Psoas muscle (tissue), 8 donors: ENCODE results near the gene HOXA9. TPM values are rescaled to one million over a fixed set of nuclear protein-coding genes. Genes with fewer than 3 reads are reported as not detected.

Experiments used
- ATAC-seq, 4 donors: fragments of 200-7000 bp; cut with Tn5 transposase; one replicate each; pipeline ENCODE4 v1.9.1; 2020; ENCODE audit warnings: moderate library complexity in 3 of 4, mild to moderate bottlenecking in 2 of 4
- DNase-seq, 2 donors: peaks; one replicate each; pipeline ENCODE4 v3.0.0-alpha.2; 2020
- H3K27ac ChIP-seq: fragments of 200-600 bp; one replicate; pipeline ENCODE4 v1.8.0; 2022
- H3K27me3 ChIP-seq, 3 donors: fragments of 200-600 bp in 1 of 3; one replicate each; pipeline versions ENCODE4 v1.6.1 to v1.8.0; 2013 to 2022; ENCODE audit warnings: low read length in 2 of 3, mild to moderate bottlenecking in 2 of 3, moderate library complexity in 1 of 3; ENCODE audit not compliant: insufficient read depth in 3 of 3
- H3K36me3 ChIP-seq, 2 donors: fragments of 200-600 bp in 1 of 2; one replicate each; pipeline versions ENCODE4 v1.6.1 to v1.8.0; 2013 to 2022; ENCODE audit warnings: low read depth in 1 of 2, mild to moderate bottlenecking in 1 of 2, moderate library complexity in 1 of 2; ENCODE audit not compliant: insufficient read depth in 1 of 2
- H3K4me1 ChIP-seq: fragments of 200-600 bp; one replicate; pipeline ENCODE4 v1.8.0; 2022
- H3K4me3 ChIP-seq: fragments of 200-600 bp; one replicate; pipeline ENCODE4 v1.8.0; 2022; ENCODE audit warnings: mild to moderate bottlenecking
- H3K9me3 ChIP-seq: fragments of 200-600 bp; one replicate; pipeline ENCODE4 v1.8.0; 2022
- CTCF ChIP-seq: fragments of 200-600 bp; IDR thresholded peaks from one replicate; pipeline ENCODE4 v1.8.0; 2022; ENCODE audit warnings: antibody characterized with exemption
- WGBS, 3 donors: extraction: QIAGEN DNeasy Blood & Tissue Kit; methylation state at CpG; one replicate each; pipeline versions ENCODE4 v1.1.6 to v1.1.7; 2013; 5-methylcytosine and 5-hydroxymethylcytosine counted together
- intact Hi-C, 2 donors: fragments of 100-400 bp; cut with DNase I; formaldehyde crosslinking; loops; one replicate each; pipeline versions ENCODE4 v1.11.0 to v1.14.2; 2022
- polyA plus RNA-seq, 3 donors: library from polyadenylated mRNA; stranded (reverse); fragments of 200-250 nt; gene quantifications; one replicate each; pipeline ENCODE4 v1.2.3, GENCODE V29; 2013
- total RNA-seq, 4 donors: library from RNA; stranded (reverse); fragmentation: NEBNext Ultra II Directional in 2 of 4; extraction: Animal tissue kit (Norgen Biotek cat#: 25700) in 2 of 4; gene quantifications; one replicate each; pipeline versions ENCODE4 v1.2.1 to v1.2.4, GENCODE V29; 2021 to 2023
- donor health status: healthy with polysubstance abuse.
- donor health status: DM: no; HTN: no; CAD: no; lungs with moderate emphysema.
- donor health status: Bipolar disorder and iron deficiency.
- donor health status: healthy.
- donor health status: DM: yes; HTN: yes; CAD: no.
- donor health status: DM: no; HTN: no; CAD: no.
- donor health status: DM: no; HTN: no; CAD: no.
- donor health status: DM: yes; HTN: yes; CAD: no.

HOXA9 gene
- total and polyA plus RNA-seq, 7 donors: 0.81 to 55.9 (median 16.0) TPM; not detected in 1

- peaks cover 40% of the 10 kb centered on the region for H3K4me1 ChIP-seq
- DNase-seq: no peak
- no peak for ATAC-seq
- no peaks in the 10 kb centered on the region for H3K9me3 ChIP-seq
- H3K27ac ChIP-seq: peak overlapping the region; percentile 44
- TF ChIP-seq CTCF: no peak
- H3K4me3 ChIP-seq: peak overlapping the region; percentile 1
- peaks cover 0 to 14% of the 10 kb centered on the region in 2 donors for H3K36me3 ChIP-seq
- no peaks in the 10 kb centered on the region for H3K27me3 ChIP-seq
- 80 to 82% (median 80%) methylated on average over 41 to 42 of the region's 42 CpGs for WGBS, 3 donors
- intact Hi-C loops: no loop called here
These were observed 43.0 kb downstream of the HOXA9 start for GRCh38 chr7:27122077-27122910.

DNA sequence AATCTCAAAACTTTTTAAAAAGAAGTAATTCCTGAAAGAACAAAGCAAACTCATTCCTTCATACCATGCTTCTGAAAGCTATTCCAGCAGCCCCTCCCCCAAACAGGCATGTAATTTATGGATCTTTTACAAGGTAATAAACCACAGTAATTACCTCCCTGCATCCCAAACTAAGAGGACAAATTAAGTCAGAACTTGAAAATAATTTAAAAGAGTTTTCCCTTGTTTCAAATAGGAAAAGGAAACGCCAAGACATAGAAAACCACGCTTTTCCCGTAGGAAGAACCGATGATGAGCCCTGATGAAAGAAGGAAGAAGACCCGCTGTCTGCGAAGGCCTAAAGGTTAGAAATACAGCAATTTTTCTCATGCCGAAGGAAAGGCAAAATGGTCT is 43.7 kb downstream of the HOXA9 start:
- Histone ChIP-seq H3K36me3 (peaks cover 0 to 14% of the 10 kb centered on the region in 2 donors), H3K4me3 (peak overlapping the region; percentile 1), H3K9me3 (no peaks in the 10 kb centered on the region), H3K27ac (no peak overlapping the region), H3K4me1 (peaks cover 34% of the 10 kb centered on the region), H3K27me3 (no peaks in the 10 kb centered on the region)
- intact Hi-C loops: no loop called here
- DNase-seq: no peak
- no peak for TF ChIP-seq CTCF
- ATAC-seq: no peak
- WGBS, 3 donors: 70 to 88% (median 84%) methylated on average over 7 of the region's 7 CpGs

DNA sequence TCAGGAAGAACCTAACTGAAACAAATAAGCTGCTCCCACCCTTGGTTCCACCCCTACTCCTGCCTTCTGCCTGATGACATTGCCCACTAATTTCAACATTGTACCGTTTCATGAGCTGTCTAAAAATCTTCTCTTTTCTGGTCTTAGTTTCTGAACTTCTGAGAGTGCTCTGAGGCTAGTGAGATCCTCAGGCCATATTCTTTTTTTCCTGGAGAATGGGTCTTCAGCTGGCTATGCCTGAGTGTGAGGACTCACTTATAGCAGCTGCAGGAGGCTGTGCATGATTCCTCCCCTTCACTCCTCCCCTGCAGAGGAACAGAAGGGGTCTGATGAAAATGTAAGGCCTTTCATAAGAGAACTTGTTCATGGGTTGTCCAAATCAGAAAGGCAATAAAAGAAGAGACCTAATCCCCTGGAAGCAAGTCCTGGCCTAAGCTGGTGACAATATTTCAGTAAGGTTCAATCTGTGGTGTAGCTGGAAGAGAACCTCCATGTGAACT is 45.9 kb downstream of the HOXA9 start:
- Histone ChIP-seq H3K27me3 (no peaks in the 10 kb centered on the region), H3K9me3 (no peaks in the 10 kb centered on the region), H3K36me3 (peaks cover 0 to 11% of the 10 kb centered on the region in 2 donors), H3K4me1 (peaks cover 19% of the 10 kb centered on the region), H3K4me3 (no peak overlapping the region), H3K27ac (peak overlapping the region; percentile 64)
- ATAC-seq (no peak), DNase-seq (no peak)
- WGBS, 3 donors: 56 to 64% (median 57%) methylated on average over 1 of the region's 1 CpG
- no peak for TF ChIP-seq CTCF
- intact Hi-C loops: no loop called here

- 59 to 72% (median 72%) methylated on average over 3 of the region's 3 CpGs for WGBS, 3 donors
- H3K27ac ChIP-seq: peak overlapping the region; percentile 64
- intact Hi-C loops: no loop called here
- TF ChIP-seq CTCF: no peak
- H3K9me3 ChIP-seq: no peaks in the 10 kb centered on the region
- no peaks in the 10 kb centered on the region for H3K27me3 ChIP-seq
- peaks cover 19% of the 10 kb centered on the region for H3K4me1 ChIP-seq
- ATAC-seq (no peak), DNase-seq (no peak)
- H3K36me3 ChIP-seq: peaks cover 0 to 11% of the 10 kb centered on the region in 2 donors
- H3K4me3 ChIP-seq: peak overlapping the region; percentile 46
These were observed 46.8 kb downstream of the HOXA9 start for GRCh38 chr7:27118580-27118979.
